GM23338 (cell line): ENCODE results near the gene FTL. TPM values are rescaled to one million over a fixed set of nuclear protein-coding genes. Genes with fewer than 3 reads are reported as not detected.

Source experiments
- ATAC-seq: fragments of 200-7000 bp; cut with Tn5 transposase; 3 replicates; pipeline ENCODE4 v1.9.1; 2020
- DNase-seq: peaks from one replicate; pipeline ENCODE4 v3.0.0-alpha.2; 2015; ENCODE audit warnings: low spot score
- H2AFZ ChIP-seq: fragments of 200-600 bp; sonication (generic); 2 replicates; pipeline ENCODE4 v1.8.0; 2016; ENCODE audit warnings: antibody characterized with exemption, mild to moderate bottlenecking, moderate library complexity
- H3F3A ChIP-seq: fragments of 200-600 bp; sonication (generic); replicated peaks from 2 replicates; pipeline ENCODE4 v1.8.0; 2017; ENCODE audit warnings: antibody characterized with exemption, mixed run types, low read depth
- H3K27ac ChIP-seq: fragments of 200-600 bp; sonication (generic); 2 replicates; pipeline ENCODE4 v1.6.1; 2016; ENCODE audit warnings: low read depth
- H3K27me3 ChIP-seq: fragments of 200-600 bp; sonication (generic); 2 replicates; pipeline ENCODE4 v1.8.0; 2016; ENCODE audit warnings: mild to moderate bottlenecking, mixed run types, moderate library complexity; ENCODE audit not compliant: insufficient read depth
- H3K36me3 ChIP-seq: fragments of 200-600 bp; sonication (generic); 2 replicates; pipeline ENCODE4 v1.8.0; 2016; ENCODE audit warnings: mild to moderate bottlenecking; ENCODE audit not compliant: insufficient read depth
- H3K4me1 ChIP-seq: fragments of 200-600 bp; sonication (generic); 2 replicates; pipeline ENCODE4 v1.8.0; 2016; ENCODE audit warnings: mild to moderate bottlenecking, moderate library complexity; ENCODE audit not compliant: insufficient read depth
- H3K4me2 ChIP-seq: fragments of 200-600 bp; sonication (generic); 2 replicates; pipeline ENCODE4 v1.7.1; 2017; ENCODE audit warnings: mixed run types
- H3K4me3 ChIP-seq: fragments of 200-600 bp; sonication (generic); 2 replicates; pipeline ENCODE4 v1.6.1; 2016; ENCODE audit warnings: mixed run types
- H3K79me2 ChIP-seq: fragments of 200-600 bp; sonication (generic); replicated peaks from 2 replicates; pipeline ENCODE4 v1.8.0; 2017; ENCODE audit warnings: mild to moderate bottlenecking; ENCODE audit not compliant: insufficient read depth
- H3K9me2 ChIP-seq: fragments of 200-600 bp; sonication (generic); 2 replicates; pipeline ENCODE4 v1.8.0; 2017; ENCODE audit not compliant: insufficient read depth
- H4K20me1 ChIP-seq: fragments of 200-600 bp; sonication (generic); replicated peaks from 2 replicates; pipeline ENCODE4 v1.8.0; 2017; ENCODE audit warnings: mild to moderate bottlenecking; ENCODE audit not compliant: insufficient read depth
- H3K27ac Mint-ChIP-seq: 2 replicates; pipeline ENCODE4 v1.8.0; 2020; ENCODE audit warnings: inconsistent platforms, mild to moderate bottlenecking, moderate library complexity, mixed read lengths
- H3K27me3 Mint-ChIP-seq: 3 replicates; pipeline ENCODE4 v1.8.0; 2022; ENCODE audit warnings: low read depth, mild to moderate bottlenecking, moderate library complexity, mixed read lengths, inconsistent platforms; ENCODE audit not compliant: insufficient read depth, poor library complexity
- H3K36me3 Mint-ChIP-seq: 3 replicates; pipeline ENCODE4 v1.8.0; 2021; ENCODE audit warnings: low read depth, mild to moderate bottlenecking, inconsistent platforms, moderate library complexity, mixed read lengths
- H3K4me1 Mint-ChIP-seq: 3 replicates; pipeline ENCODE4 v1.8.0; 2020; ENCODE audit warnings: mild to moderate bottlenecking, inconsistent platforms, mixed read lengths
- H3K4me3 Mint-ChIP-seq: 3 replicates; pipeline ENCODE4 v1.8.0; 2021; ENCODE audit warnings: moderate library complexity, mild to moderate bottlenecking, inconsistent platforms, mixed read lengths
- H3K9me3 Mint-ChIP-seq: 3 replicates; pipeline ENCODE4 v1.8.0; 2020; ENCODE audit warnings: moderate library complexity, mild to moderate bottlenecking, inconsistent platforms, mixed read lengths
- CREB1 ChIP-seq: fragments of 250-450 bp; sonication (Bioruptor Pico); IDR thresholded peaks from 2 replicates; pipeline ENCODE4 v1.5.0; 2020; ENCODE audit warnings: low read depth, mild to moderate bottlenecking, moderate library complexity
- EZH2 ChIP-seq: fragments of 200-600 bp; sonication (generic); IDR thresholded peaks from one replicate; pipeline ENCODE4 v1.8.0; 2017; ENCODE audit warnings: antibody characterized with exemption, mild to moderate bottlenecking, low read depth; ENCODE audit not compliant: unreplicated experiment
- JUNB ChIP-seq: IDR thresholded peaks from one replicate; pipeline ENCODE4 v1.6.1; 2016; ENCODE audit warnings: antibody characterized with exemption; ENCODE audit not compliant: unreplicated experiment
- POLR2AphosphoS5 ChIP-seq: IDR thresholded peaks from 2 replicates; pipeline ENCODE4 v1.6.1; 2016; ENCODE audit warnings: antibody characterized with exemption, low read depth
- polyA plus RNA-seq: library from polyadenylated mRNA; unstranded; fragments of >200 nt; fragmentation: Nextera tagmentation; extraction: Ambion mirVana; gene quantifications from 2 replicates; pipeline ENCODE4 v1.2.1, GENCODE V29; 2016
- total RNA-seq: library from RNA; depleted of rRNA; stranded (reverse); fragments of >200 nt; shearing (Covaris generic); gene quantifications from 2 replicates; pipeline ENCODE4 v1.2.3, GENCODE V29; 2014
- TF ChIP-seq, protein P1 (sequence below): IDR thresholded peaks from one replicate; pipeline ENCODE4 v1.6.1; 2018; ENCODE audit warnings: antibody characterized with exemption; ENCODE audit not compliant: unreplicated experiment

FTL gene
- total and polyA plus RNA-seq, 2 experiments from 2014 or later: 2,064 to 5,436 TPM

DNA sequence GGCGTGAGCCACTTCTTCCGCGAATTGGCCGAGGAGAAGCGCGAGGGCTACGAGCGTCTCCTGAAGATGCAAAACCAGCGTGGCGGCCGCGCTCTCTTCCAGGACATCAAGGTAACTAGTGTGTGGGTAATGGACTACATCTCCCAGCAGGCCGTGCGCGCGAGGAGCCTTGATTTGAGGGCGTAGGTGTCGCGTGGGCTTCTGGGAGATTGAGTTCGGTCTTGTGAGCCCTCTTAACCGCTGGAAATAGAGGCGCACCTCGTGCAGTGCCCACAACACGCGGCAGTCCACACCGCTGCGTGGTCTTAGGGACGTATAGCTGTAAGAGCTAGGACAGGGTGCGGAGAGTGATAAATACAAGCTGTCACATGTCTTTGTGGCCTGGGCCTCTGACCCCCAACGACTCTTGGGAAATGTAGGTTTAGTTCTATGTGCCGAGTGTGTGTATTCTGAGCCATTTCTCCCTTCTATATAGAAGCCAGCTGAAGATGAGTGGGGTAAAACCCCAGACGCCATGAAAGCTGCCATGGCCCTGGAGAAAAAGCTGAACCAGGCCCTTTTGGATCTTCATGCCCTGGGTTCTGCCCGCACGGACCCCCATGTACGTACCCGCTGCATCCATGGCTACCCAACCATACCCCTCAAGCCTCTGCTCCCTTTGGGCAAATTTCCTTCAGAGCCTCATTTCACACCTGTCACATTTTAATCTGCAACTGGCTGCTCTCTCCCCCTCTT is 864 bp downstream of the FTL start (continued):
- TF ChIP-seq, protein P1, sequence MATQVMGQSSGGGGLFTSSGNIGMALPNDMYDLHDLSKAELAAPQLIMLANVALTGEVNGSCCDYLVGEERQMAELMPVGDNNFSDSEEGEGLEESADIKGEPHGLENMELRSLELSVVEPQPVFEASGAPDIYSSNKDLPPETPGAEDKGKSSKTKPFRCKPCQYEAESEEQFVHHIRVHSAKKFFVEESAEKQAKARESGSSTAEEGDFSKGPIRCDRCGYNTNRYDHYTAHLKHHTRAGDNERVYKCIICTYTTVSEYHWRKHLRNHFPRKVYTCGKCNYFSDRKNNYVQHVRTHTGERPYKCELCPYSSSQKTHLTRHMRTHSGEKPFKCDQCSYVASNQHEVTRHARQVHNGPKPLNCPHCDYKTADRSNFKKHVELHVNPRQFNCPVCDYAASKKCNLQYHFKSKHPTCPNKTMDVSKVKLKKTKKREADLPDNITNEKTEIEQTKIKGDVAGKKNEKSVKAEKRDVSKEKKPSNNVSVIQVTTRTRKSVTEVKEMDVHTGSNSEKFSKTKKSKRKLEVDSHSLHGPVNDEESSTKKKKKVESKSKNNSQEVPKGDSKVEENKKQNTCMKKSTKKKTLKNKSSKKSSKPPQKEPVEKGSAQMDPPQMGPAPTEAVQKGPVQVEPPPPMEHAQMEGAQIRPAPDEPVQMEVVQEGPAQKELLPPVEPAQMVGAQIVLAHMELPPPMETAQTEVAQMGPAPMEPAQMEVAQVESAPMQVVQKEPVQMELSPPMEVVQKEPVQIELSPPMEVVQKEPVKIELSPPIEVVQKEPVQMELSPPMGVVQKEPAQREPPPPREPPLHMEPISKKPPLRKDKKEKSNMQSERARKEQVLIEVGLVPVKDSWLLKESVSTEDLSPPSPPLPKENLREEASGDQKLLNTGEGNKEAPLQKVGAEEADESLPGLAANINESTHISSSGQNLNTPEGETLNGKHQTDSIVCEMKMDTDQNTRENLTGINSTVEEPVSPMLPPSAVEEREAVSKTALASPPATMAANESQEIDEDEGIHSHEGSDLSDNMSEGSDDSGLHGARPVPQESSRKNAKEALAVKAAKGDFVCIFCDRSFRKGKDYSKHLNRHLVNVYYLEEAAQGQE: no peak
- TF ChIP-seq CREB1 (no peak), EZH2 (no peak), POLR2AphosphoS5 (0 out of 2 replicates have a peak, but pooled peaks have one; percentile 6)

DNA sequence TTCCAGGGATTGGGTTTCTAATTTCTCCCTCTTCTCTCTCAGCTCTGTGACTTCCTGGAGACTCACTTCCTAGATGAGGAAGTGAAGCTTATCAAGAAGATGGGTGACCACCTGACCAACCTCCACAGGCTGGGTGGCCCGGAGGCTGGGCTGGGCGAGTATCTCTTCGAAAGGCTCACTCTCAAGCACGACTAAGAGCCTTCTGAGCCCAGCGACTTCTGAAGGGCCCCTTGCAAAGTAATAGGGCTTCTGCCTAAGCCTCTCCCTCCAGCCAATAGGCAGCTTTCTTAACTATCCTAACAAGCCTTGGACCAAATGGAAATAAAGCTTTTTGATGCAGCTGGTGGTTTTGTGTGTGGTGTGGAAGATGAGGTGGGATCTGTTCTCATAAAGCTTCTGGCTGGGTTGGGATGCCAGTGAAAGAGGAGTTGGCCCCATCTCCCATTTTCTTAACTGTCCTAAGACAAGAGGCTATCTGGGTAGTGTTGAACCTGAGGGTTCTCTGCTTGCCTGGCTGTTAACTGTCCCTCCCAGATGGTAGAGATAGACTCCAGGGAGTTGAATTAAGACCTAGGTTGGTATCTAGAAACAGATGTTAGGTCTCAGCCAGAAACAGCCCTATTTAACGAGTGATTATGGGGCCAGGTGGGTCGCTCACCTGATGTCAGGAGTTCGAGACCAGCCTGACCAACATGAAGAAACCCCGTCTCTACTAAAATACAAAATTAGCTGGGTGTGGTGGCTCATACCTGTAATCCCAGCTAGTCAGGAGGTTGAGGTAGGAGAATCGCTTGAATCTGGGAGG is 1.6 kb downstream of the FTL start:
- peaks cover 56% of the 10 kb centered on the region for H3F3A ChIP-seq
- no peak overlapping the region for H2AFZ ChIP-seq
- TF ChIP-seq JUNB (no peak), POLR2AphosphoS5 (peak; percentile 3; the same call in 1 of the 2 replicates)
- no peaks in the 10 kb centered on the region for H3K9me2 ChIP-seq
- Mint-ChIP-seq H3K4me3 (peak overlapping the region; percentile 95), H3K9me3 (peaks cover 16% of the 10 kb centered on the region), H3K27me3 (peaks cover 58% of the 10 kb centered on the region), H3K36me3 (peaks cover 52% of the 10 kb centered on the region), H3K4me1 (peaks cover 44% of the 10 kb centered on the region), H3K27ac (no peak overlapping the region)
- H3K4me3 ChIP-seq: peak overlapping the region; percentile 100
- H4K20me1 ChIP-seq: peaks cover 11% of the 10 kb centered on the region
- peak overlapping the region; percentile 99 for H3K4me2 ChIP-seq
- H3K4me1 ChIP-seq: peaks cover 18% of the 10 kb centered on the region
- no peak for DNase-seq
- peaks cover 24% of the 10 kb centered on the region for H3K79me2 ChIP-seq
- no peaks in the 10 kb centered on the region for H3K27me3 ChIP-seq
- no peak for ATAC-seq
- H3K27ac ChIP-seq: peak overlapping the region; percentile 55; the same call in 1 of the 2 replicates
- peaks cover 13% of the 10 kb centered on the region for H3K36me3 ChIP-seq

DNA sequence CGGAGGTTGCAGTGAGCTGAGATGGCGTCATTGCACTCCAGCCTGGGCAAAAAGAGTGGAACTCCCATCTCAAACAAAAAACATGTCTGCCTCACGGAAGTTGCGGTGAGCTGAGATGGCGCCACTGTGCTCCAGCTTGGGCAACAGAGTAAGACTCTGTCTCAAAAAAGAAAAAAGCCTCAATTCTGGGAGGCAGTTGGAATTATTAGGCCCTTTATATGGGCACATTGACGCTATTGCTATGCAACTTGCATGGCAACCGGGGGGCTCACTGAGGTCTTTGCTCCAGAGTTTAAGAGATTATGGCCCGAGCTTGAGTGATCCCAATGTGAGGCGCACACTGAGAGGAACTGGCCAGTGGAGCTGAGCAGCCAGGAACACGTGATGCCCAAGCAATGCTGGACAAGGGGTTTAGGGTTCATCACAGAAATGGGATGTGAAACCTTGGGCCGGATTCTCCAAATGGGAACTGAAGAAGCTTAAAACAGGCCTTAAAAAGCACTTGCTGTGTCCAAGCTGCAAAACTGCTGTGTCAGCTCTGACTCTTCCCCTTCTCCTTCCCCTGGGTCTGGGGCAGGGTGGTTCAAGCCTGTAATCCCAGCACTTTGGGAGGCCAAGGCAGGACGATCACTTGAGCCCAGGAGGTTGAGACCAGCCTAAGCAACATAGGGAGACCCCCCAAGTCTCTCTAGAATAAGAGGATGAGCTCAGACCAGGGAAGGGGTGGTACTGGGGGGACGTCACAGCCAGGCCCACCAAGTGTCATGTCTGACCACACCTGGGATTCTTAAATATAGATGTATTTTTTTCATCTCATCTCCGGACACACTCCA is 2.5 kb downstream of the FTL start:
- no peak for ATAC-seq
- TF ChIP-seq CREB1: no peak
- TF ChIP-seq POLR2AphosphoS5: peak; percentile 37; the same call in 1 of the 2 replicates
- no peak overlapping the region; the same call in 1 of the 2 replicates for H3K27ac Mint-ChIP-seq

More for the DNA sequence above, 2.5 kb downstream of the FTL start:
- H3K27me3 Mint-ChIP-seq: peaks cover 51% of the 10 kb centered on the region
- no peak overlapping the region for H2AFZ ChIP-seq
- peaks cover 16% of the 10 kb centered on the region for H3K9me3 Mint-ChIP-seq
- 0 out of 2 replicates have a peak overlapping the region, but pooled peaks have one; percentile 100 for H3K4me3 ChIP-seq
- no peaks in the 10 kb centered on the region for H3K27me3 ChIP-seq
- H3K4me1 ChIP-seq: peaks cover 18% of the 10 kb centered on the region
- peaks cover 36% of the 10 kb centered on the region for H3K4me1 Mint-ChIP-seq
- DNase-seq: no peak
- H4K20me1 ChIP-seq: peaks cover 11% of the 10 kb centered on the region
- H3K36me3 ChIP-seq: peaks cover 13% of the 10 kb centered on the region
- peaks cover 52% of the 10 kb centered on the region for H3K36me3 Mint-ChIP-seq
- H3K79me2 ChIP-seq: peaks cover 24% of the 10 kb centered on the region
- no peaks in the 10 kb centered on the region for H3K9me2 ChIP-seq
- no peak overlapping the region for H3K4me2 ChIP-seq
- H3F3A ChIP-seq: peaks cover 52% of the 10 kb centered on the region
- peak overlapping the region; percentile 95; the same call in 2 of the 3 replicates for H3K4me3 Mint-ChIP-seq
- H3K27ac ChIP-seq: 0 out of 2 replicates have a peak overlapping the region, but pooled peaks have one; percentile 55
